WERI-Rb-1 (cell line): ENCODE results near the gene FBXO31.
"Not testable (repeated sequence)": the region's sequence is repeated elsewhere in the genome, so short reads cannot be mapped to it uniquely, and the experiment has no call there.

Experiments
- DNase-seq: peaks from one replicate; pipeline ENCODE4 v3.0.0-alpha.2; 2020
- H3K27ac ChIP-seq: fragments of 250-450 bp; sonication (Bioruptor Pico); 2 replicates; pipeline ENCODE4 v1.5.1; 2020; ENCODE audit warnings: mild to moderate bottlenecking, moderate library complexity
- H3K27me3 ChIP-seq: fragments of 250-450 bp; sonication (Bioruptor Pico); 2 replicates; pipeline ENCODE4 v1.5.1; 2021; ENCODE audit warnings: mild to moderate bottlenecking, low read depth, moderate library complexity; ENCODE audit not compliant: insufficient read depth, severe bottlenecking
- H3K36me3 ChIP-seq: fragments of 250-450 bp; sonication (Bioruptor Pico); 2 replicates; pipeline ENCODE4 v1.5.1; 2020; ENCODE audit warnings: mild to moderate bottlenecking, moderate library complexity
- H3K4me3 ChIP-seq: 2 replicates; pipeline ENCODE4 v1.5.1; 2011; ENCODE audit warnings: low read depth, mild to moderate bottlenecking, control low read depth, low read length
- H3K9me3 ChIP-seq: fragments of 250-450 bp; sonication (Bioruptor Pico); 2 replicates; pipeline ENCODE4 v1.5.1; 2021; ENCODE audit warnings: mild to moderate bottlenecking, moderate library complexity; ENCODE audit not compliant: severe bottlenecking
- CTCF ChIP-seq: IDR thresholded peaks from 2 replicates; pipeline ENCODE4 v1.5.1; 2011; ENCODE audit warnings: low read depth, mild to moderate bottlenecking, control low read depth, inconsistent platforms, low read length

The FBXO31 gene

DNA sequence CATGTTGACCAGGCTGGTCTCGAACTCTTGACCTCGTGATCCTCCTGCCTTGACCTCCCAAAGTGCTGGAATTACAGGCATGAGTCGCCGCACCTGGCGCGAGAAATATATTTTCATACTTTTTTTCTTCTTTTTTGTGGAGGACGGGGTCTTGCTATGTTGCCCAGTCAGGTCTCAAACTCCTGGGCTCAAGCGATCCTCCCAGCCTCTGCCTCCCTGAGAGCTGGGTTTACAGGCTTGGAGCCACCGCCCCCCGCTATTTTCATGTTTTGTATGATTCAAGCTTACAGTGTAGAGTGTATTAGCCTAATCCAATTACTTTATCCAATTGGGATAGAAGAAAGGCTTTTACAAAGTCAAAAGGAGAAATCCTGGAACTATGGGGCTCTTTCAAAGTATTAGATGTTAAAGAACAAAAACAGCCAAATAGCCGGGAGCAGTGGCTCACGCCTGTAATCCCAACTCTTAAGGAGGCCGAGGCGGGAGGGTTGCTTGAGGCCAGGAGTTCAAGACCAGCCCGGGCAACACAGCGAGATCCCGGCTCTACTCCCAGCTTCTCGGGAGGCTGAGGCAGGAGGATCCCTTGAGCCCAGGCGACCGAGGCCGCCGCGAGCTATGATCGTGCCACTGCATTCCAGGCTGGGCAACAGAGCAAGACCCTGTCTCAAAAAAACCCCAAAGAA, 7.2 kb upstream of the FBXO31 start:
- no peak overlapping the region for H3K4me3 ChIP-seq
- no peak for DNase-seq
- no peaks in the 10 kb centered on the region for H3K9me3 ChIP-seq
- no peak for TF ChIP-seq CTCF
- no peaks in the 10 kb centered on the region for H3K27me3 ChIP-seq
- peak overlapping the region; percentile 87 for H3K27ac ChIP-seq
- H3K36me3 ChIP-seq, result 0 out of 2 replicates have a peak, but pooled peaks cover 3% of the 10 kb centered on the region

GRCh38 chr16:87389914-87390313, 6.3 kb upstream of the FBXO31 start:
- H3K4me3 ChIP-seq, result peak overlapping the region; percentile 27
- not testable (repeated sequence) for H3K27me3 ChIP-seq, H3K36me3 ChIP-seq, DNase-seq, H3K9me3 ChIP-seq
- H3K27ac ChIP-seq, result peak overlapping the region; percentile 87

- no peaks in the 10 kb centered on the region for H3K36me3 ChIP-seq
- peak overlapping the region; percentile 87 for H3K27ac ChIP-seq
- no peaks in the 10 kb centered on the region for H3K9me3 ChIP-seq
- no peaks in the 10 kb centered on the region for H3K27me3 ChIP-seq
- DNase-seq, result peak; percentile 49
- peak overlapping the region; percentile 27 for H3K4me3 ChIP-seq
- no peak for TF ChIP-seq CTCF
Measured at GRCh38 chr16:87389245-87389644, 5.7 kb upstream of the FBXO31 start.

DNA sequence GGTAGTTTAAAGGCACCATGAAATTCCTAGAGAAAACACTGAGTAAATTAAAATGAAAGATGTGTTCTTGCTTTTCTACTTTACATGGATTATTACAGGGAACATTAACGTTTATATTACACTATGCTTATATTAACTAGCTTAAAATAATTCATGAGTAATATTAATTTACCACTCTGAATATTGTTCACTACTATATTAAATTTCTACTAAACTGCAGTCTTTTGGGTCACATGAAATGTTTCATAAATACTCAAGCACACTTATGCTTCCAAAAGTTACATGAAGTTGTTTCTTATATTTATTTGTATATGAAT, 5.2 kb upstream of the FBXO31 start:
- no peak for TF ChIP-seq CTCF
- Histone ChIP-seq H3K27ac (peak overlapping the region; percentile 87), H3K27me3 (no peaks in the 10 kb centered on the region), H3K36me3 (no peaks in the 10 kb centered on the region), H3K9me3 (no peaks in the 10 kb centered on the region), H3K4me3 (peak overlapping the region; percentile 19; the same call in 1 of the 2 replicates)
- no peak for DNase-seq

DNA sequence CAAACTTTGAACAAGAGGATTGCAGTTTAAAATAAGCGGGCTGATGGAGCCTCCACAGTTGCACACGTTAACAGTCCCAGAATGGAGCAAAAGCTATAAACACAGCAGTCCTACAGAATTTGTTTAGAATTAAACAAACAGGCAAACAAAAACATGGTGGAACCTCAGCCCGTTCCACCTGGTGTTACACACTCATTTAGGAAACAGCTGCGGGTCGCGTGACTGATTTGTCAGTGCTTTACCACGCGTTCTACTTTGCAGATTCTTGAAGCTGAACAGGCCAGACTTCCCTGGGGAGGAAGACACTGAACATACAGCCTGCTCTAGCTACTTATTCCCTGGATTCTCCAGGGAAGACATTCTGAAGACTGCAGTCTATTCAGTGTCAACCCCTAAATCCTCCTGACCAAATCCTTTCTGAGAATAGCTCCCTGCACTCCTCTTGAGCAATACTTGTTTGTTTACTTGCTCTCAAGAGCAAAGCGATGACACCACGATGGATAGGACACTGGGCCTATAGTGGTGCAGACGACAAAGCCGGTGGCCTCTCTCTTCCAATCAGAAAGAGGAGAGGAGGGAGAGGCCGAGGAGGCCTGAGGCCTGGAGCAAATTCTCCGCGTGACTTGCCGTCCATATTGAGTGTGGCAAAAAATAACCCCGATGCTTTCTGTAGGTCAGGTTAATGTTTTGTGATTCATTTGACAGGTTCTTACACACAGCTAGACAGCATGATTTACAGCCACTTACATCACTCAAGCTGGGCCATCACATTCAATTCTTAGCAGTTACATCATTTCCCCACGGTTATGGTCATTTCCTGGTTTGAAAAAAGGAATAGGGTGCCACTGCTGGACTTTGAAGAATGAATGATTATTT, 4.6 kb upstream of the FBXO31 start:
- Histone ChIP-seq H3K27ac (peak overlapping the region; percentile 87), H3K9me3 (no peaks in the 10 kb centered on the region), H3K36me3 (no peaks in the 10 kb centered on the region), H3K27me3 (no peaks in the 10 kb centered on the region), H3K4me3 (peak overlapping the region; percentile 19; the same call in 1 of the 2 replicates)
- peak; percentile 87 for DNase-seq
- TF ChIP-seq CTCF, result no peak

- H3K4me3 ChIP-seq, DNase-seq, H3K36me3 ChIP-seq, H3K27me3 ChIP-seq, H3K27ac ChIP-seq, H3K9me3 ChIP-seq: not testable (repeated sequence)
Measured at GRCh38 chr16:87384875-87385167, 1.2 kb upstream of the FBXO31 start.
